Hepatocyte (in vitro differentiated cells): ENCODE data around the gene EML6. TPM values are rescaled to one million over a fixed set of nuclear protein-coding genes. Genes with fewer than 3 reads are reported as not detected.

ENCODE experiments used
- DNase-seq: peaks from one replicate; pipeline ENCODE4 v3.0.0-alpha.2; 2016; ENCODE audit warnings: low spot score
- H2AFZ ChIP-seq: fragments of 200-600 bp; sonication (generic); 2 replicates; pipeline ENCODE4 v1.6.0; 2016; ENCODE audit warnings: antibody characterized with exemption, mild to moderate bottlenecking
- H3K27ac ChIP-seq: fragments of 200-600 bp; sonication (generic); 2 replicates; pipeline ENCODE4 v1.5.1; 2016; ENCODE audit warnings: mild to moderate bottlenecking
- H3K27me3 ChIP-seq: fragments of 200-600 bp; sonication (generic); 2 replicates; pipeline ENCODE4 v1.6.1; 2016
- H3K36me3 ChIP-seq: fragments of 200-600 bp; sonication (generic); replicated peaks from 2 replicates; pipeline ENCODE4 v1.5.1; 2016; ENCODE audit warnings: low read depth; ENCODE audit not compliant: insufficient read depth
- H3K4me1 ChIP-seq: fragments of 200-600 bp; sonication (generic); 2 replicates; pipeline ENCODE4 v1.5.1; 2016; ENCODE audit warnings: mild to moderate bottlenecking, moderate library complexity; ENCODE audit not compliant: insufficient read depth
- H3K4me2 ChIP-seq: fragments of 200-600 bp; sonication (generic); 2 replicates; pipeline ENCODE4 v1.6.0; 2016
- H3K4me3 ChIP-seq: fragments of 200-600 bp; sonication (generic); 2 replicates; pipeline ENCODE4 v1.5.1; 2016; ENCODE audit warnings: mild to moderate bottlenecking
- H3K79me2 ChIP-seq: fragments of 200-600 bp; sonication (generic); 2 replicates; pipeline ENCODE4 v1.6.0; 2017; ENCODE audit warnings: mild to moderate bottlenecking
- H3K9me2 ChIP-seq: fragments of 200-600 bp; sonication (generic); replicated peaks from 2 replicates; pipeline ENCODE4 v1.6.0; 2017; ENCODE audit warnings: mild to moderate bottlenecking; ENCODE audit not compliant: insufficient read depth
- H3K9me3 ChIP-seq: fragments of 200-600 bp; sonication (generic); 2 replicates; pipeline ENCODE4 v1.5.1; 2016; ENCODE audit warnings: low read depth, mild to moderate bottlenecking
- H4K20me1 ChIP-seq: fragments of 200-600 bp; sonication (generic); 2 replicates; pipeline ENCODE4 v1.6.0; 2016; ENCODE audit warnings: mild to moderate bottlenecking; ENCODE audit not compliant: insufficient read depth, poor library complexity, severe bottlenecking
- CTCF ChIP-seq: fragments of 200-600 bp; sonication (generic); IDR thresholded peaks from 2 replicates; pipeline ENCODE4 v1.5.1; 2016; ENCODE audit warnings: antibody characterized with exemption, mild to moderate bottlenecking; ENCODE audit not compliant: poor library complexity
- EZH2 ChIP-seq: fragments of 200-600 bp; sonication (generic); IDR thresholded peaks from 2 replicates; pipeline ENCODE4 v1.6.1; 2016; ENCODE audit warnings: antibody characterized with exemption, mild to moderate bottlenecking, borderline replicate concordance
- EZH2phosphoT487 ChIP-seq: fragments of 200-600 bp; sonication (generic); IDR thresholded peaks from one replicate; pipeline ENCODE4 v1.6.1; 2018; ENCODE audit warnings: antibody characterized with exemption, mild to moderate bottlenecking, low read depth, moderate library complexity; ENCODE audit not compliant: unreplicated experiment, severe bottlenecking
- WGBS: methylation state at CpG from one replicate; pipeline ENCODE4 v1.1.6; 2016; ENCODE audit warnings: low lambda C conversion rate; ENCODE audit errors: missing lambda C conversion rate; 5-methylcytosine and 5-hydroxymethylcytosine counted together
- polyA plus RNA-seq: library from polyadenylated mRNA; unstranded; fragments of >200 nt; fragmentation: Nextera tagmentation; extraction: Ambion mirVana; gene quantifications from 2 replicates; pipeline ENCODE4 v1.2.1, GENCODE V29; 2016
- total RNA-seq: library from RNA; depleted of rRNA; stranded (reverse); fragments of >200 nt; gene quantifications from 2 replicates; pipeline ENCODE4 v1.2.3, GENCODE V29; 2014

Gene EML6
- total and polyA plus RNA-seq, 2 experiments from 2014 or later, result 1.9 to 4.0 TPM

GRCh38 chr2:54995553-54995952 lies 272.1 kb downstream of the EML6 start:
- 98% methylated on average over 3 of the region's 3 CpGs for whole genome bisulfite sequencing
- no peak for DNase-seq
- Histone ChIP-seq H3K9me2 (no peaks in the 10 kb centered on the region), H3K79me2 (peaks cover 100% of the 10 kb centered on the region), H3K9me3 (no peaks in the 10 kb centered on the region), H3K4me3 (no peak overlapping the region), H2AFZ (no peak overlapping the region), H3K36me3 (no peaks in the 10 kb centered on the region), H3K27ac (no peak overlapping the region), H4K20me1 (peaks cover 100% of the 10 kb centered on the region), H3K27me3 (no peaks in the 10 kb centered on the region), H3K4me1 (peaks cover 21% of the 10 kb centered on the region), H3K4me2 (no peak overlapping the region)
- no peak for TF ChIP-seq EZH2
- no peak for TF ChIP-seq EZH2phosphoT487
- no peak for TF ChIP-seq CTCF

GRCh38 chr2:54997826-54998225 lies 274.4 kb downstream of the EML6 start:
- H3K4me2 ChIP-seq, result no peak overlapping the region
- no peaks in the 10 kb centered on the region for H3K27me3 ChIP-seq
- peaks cover 21% of the 10 kb centered on the region for H3K4me1 ChIP-seq
- no peaks in the 10 kb centered on the region for H3K9me2 ChIP-seq
- H4K20me1 ChIP-seq, result peaks cover 100% of the 10 kb centered on the region
- no peak overlapping the region for H3K27ac ChIP-seq
- no peak for DNase-seq
- H3K79me2 ChIP-seq, result peaks cover 100% of the 10 kb centered on the region
- H3K4me3 ChIP-seq, result no peak overlapping the region
- no peaks in the 10 kb centered on the region for H3K36me3 ChIP-seq
- H2AFZ ChIP-seq, result no peak overlapping the region
- no peak for TF ChIP-seq EZH2phosphoT487
- TF ChIP-seq EZH2, result no peak
- TF ChIP-seq CTCF, result no peak
- H3K9me3 ChIP-seq, result no peaks in the 10 kb centered on the region
- 84% methylated on average over 1 of the region's 1 CpG for WGBS

DNA sequence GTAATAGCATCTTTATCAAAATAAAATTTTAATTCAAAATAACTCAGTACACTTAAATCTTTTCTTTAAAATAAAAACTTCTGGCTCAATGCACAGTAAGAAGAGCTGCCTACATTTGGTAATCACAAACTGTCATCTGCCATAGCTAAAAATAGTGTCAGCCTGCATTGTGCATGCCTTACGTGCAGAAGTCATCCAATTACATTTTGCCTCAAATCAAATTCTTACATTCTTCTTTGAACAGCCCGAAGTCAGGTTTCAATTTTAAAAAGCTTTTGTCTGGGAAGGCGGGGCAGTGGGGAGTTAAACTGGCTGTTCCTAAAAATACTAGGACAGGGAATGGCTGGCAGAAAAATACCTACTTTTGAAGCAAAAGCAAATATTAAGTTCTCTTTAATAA lies 275.7 kb downstream of the EML6 start:
- peaks cover 100% of the 10 kb centered on the region for H3K79me2 ChIP-seq
- no peak overlapping the region for H2AFZ ChIP-seq
- no peak overlapping the region for H3K27ac ChIP-seq
- 49% methylated on average over 3 of the region's 3 CpGs for WGBS
- H4K20me1 ChIP-seq, result peaks cover 99% of the 10 kb centered on the region
- no peaks in the 10 kb centered on the region for H3K27me3 ChIP-seq
- TF ChIP-seq EZH2, result no peak
- no peak for TF ChIP-seq EZH2phosphoT487
- no peak for TF ChIP-seq CTCF
- H3K9me2 ChIP-seq, result no peaks in the 10 kb centered on the region
- H3K36me3 ChIP-seq, result no peaks in the 10 kb centered on the region
- peak overlapping the region; percentile 32 for H3K4me2 ChIP-seq
- H3K9me3 ChIP-seq, result no peaks in the 10 kb centered on the region
- DNase-seq, result no peak
- H3K4me3 ChIP-seq, result no peak overlapping the region
- peaks cover 21% of the 10 kb centered on the region for H3K4me1 ChIP-seq

- no peak for DNase-seq
- Histone ChIP-seq H3K36me3 (no peaks in the 10 kb centered on the region), H3K9me3 (no peaks in the 10 kb centered on the region), H4K20me1 (peaks cover 98% of the 10 kb centered on the region), H2AFZ (no peak overlapping the region), H3K4me2 (no peak overlapping the region), H3K4me3 (no peak overlapping the region), H3K27ac (no peak overlapping the region), H3K27me3 (no peaks in the 10 kb centered on the region), H3K9me2 (no peaks in the 10 kb centered on the region), H3K79me2 (peaks cover 100% of the 10 kb centered on the region), H3K4me1 (peaks cover 31% of the 10 kb centered on the region)
- 66% methylated on average over 4 of the region's 4 CpGs for WGBS
- TF ChIP-seq EZH2, result no peak
- no peak for TF ChIP-seq EZH2phosphoT487
- TF ChIP-seq CTCF, result no peak
Observed at GRCh38 chr2:55000341-55000740, 276.9 kb downstream of the EML6 start.
